Motor neuron (in vitro differentiated cells): ENCODE results near the gene SOX10. TPM values are rescaled to one million over a fixed set of nuclear protein-coding genes. Genes with fewer than 3 reads are reported as not detected.
"Not testable (repeated sequence)": the region's sequence is repeated elsewhere in the genome, so short reads cannot be mapped to it uniquely, and the experiment has no call there.

ENCODE experiments used
- ATAC-seq, 8 experiments: fragments of 200-7000 bp; cut with Tn5 transposase; replicated peaks in 6 of 8; 2 replicates each; pipeline ENCODE4 v1.8.0; 2021; ENCODE audit warnings: mild to moderate bottlenecking in 8 of 8, moderate library complexity in 8 of 8
- H3K27ac ChIP-seq, 2 donors: fragments of 250-450 bp; sonication (Bioruptor Pico); 2 replicates each; pipeline ENCODE4 v1.9.0; 2021; ENCODE audit warnings: antibody characterized with exemption in 2 of 2, mild to moderate bottlenecking in 2 of 2, moderate library complexity in 1 of 2
- H3K4me1 ChIP-seq, 2 donors: fragments of 250-450 bp; sonication (Bioruptor Pico); replicated peaks in 1 of 2; 2 replicates each; pipeline ENCODE4 v1.6.1; 2021; ENCODE audit warnings: antibody characterized with exemption in 2 of 2, mild to moderate bottlenecking in 2 of 2, moderate library complexity in 1 of 2
- H3K4me3 ChIP-seq, 5 donors: fragments of 250-450 bp; sonication (Bioruptor Pico); 2 replicates each; pipeline ENCODE4 v1.9.0; 2021; ENCODE audit warnings: antibody characterized with exemption in 5 of 5, mild to moderate bottlenecking in 5 of 5, moderate library complexity in 4 of 5
- WGBS, 10 experiments: fragments of 450-650 bp; shearing (Covaris generic); methylation state at CpG; one replicate each; pipeline ENCODE4 v1.0.0; 2022; 5-methylcytosine and 5-hydroxymethylcytosine counted together
- in situ Hi-C, 9 experiments: fragments of 400-800 bp; cut with MboI; loops; one replicate each; pipeline ENCODE4 v1.15.0; 2021; ENCODE audit warnings: low sequenced_read_pairs in 9 of 9, low pct_unique_long_range_greater_than_20kb in 2 of 9; ENCODE audit not compliant: unreplicated experiment in 9 of 9
- total RNA-seq, 8 experiments: library from RNA; unstranded; fragments of 300-600 nt; gene quantifications; 2 replicates each; pipeline versions ENCODE4 v1.2.3 to v1.2.4, GENCODE V29; 2022

Gene SOX10
- total RNA-seq, 8 experiments from 2014 or later, result 0.20 to 1.3 (median 0.42) TPM

- Histone ChIP-seq H3K27ac (no peak overlapping the region), H3K4me1 (no peaks in the 10 kb centered on the region), H3K4me3 (no peak overlapping the region)
- WGBS, 10 experiments, result 60 to 94% (median 79%) methylated on average over 1 to 8 of the region's 14 CpGs; no CpG with 5 or more reads in 4 of the 10 experiments
- peak in 2 of 8 experiments; percentile 9 to 48 for ATAC-seq
- in situ Hi-C loops, result no loop called here
These were observed 5.0 kb upstream of the SOX10 start for GRCh38 chr22:37989146-37990045.

- Histone ChIP-seq H3K4me1 (no peaks in the 10 kb centered on the region), H3K4me3 (no peak overlapping the region), H3K27ac (no peak overlapping the region)
- in situ Hi-C loops, result no loop called here
- WGBS, 10 experiments, result 60% methylated on average over 1 of the region's 7 CpGs; no CpG with 5 or more reads in 9 of the 10 experiments
- peak in 2 of 8 experiments; percentile 11 to 20 for ATAC-seq
These were observed 2.0 kb upstream of the SOX10 start for GRCh38 chr22:37986371-37986770.

DNA sequence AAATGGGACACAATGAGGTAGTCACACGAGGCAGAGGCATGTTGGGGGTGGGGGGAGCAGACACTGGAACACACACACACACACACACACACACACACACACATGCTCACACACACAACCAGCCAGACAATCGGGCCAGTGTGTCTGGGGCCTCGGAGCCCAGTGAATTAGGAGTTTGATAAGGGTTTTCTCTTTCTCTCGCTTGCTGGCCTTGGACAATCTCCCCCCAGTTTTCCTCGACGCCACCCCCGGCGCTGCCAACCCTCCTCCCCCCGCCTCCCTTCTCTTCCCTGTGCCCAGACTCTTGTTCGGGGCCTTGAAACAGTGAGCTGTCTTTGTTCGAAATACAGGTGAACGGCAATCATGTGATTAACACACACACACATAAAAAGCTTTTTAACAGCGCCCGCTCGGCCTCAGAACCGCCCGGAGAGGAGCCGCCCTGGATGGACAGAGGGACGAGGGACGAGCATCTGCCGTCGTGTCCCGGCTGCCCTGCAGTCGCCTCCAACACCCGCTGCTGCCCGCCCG is 1.5 kb upstream of the SOX10 start:
- no peak overlapping the region for H3K27ac ChIP-seq
- WGBS, 10 experiments, result 100% methylated on average over 2 of the region's 27 CpGs; no CpG with 5 or more reads in 9 of the 10 experiments
- ATAC-seq, result peak in 2 of 8 experiments; percentile 5 to 18
- in situ Hi-C loops, result no loop called here
- H3K4me3 ChIP-seq, result no peak overlapping the region
- no peaks in the 10 kb centered on the region for H3K4me1 ChIP-seq

DNA sequence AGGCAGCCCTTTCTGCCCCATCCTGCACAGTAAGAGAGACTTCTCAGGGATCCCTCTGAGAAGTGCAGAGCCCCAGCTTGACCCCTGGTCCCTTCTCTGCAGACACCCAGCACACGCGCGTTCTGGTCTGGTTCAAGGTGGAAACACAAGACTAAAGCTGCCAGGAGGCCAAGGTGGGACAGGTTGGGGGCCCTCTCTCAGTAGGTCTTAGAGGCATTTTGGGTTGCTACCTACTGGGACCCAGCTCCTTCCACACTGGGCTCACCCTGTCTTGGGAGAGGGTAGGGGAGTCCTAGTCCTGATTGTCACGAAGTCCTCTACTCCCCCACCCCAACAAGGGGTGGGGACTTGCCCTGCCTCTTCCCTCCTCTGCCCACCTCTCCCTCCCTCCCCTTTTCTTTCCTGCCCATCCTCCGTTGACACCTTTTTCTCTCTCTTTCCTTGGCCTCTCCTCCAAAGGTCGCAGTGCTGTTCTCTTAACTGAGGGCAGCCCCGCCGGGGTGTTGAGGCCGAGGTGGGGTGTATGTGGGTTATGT is 763 bp upstream of the SOX10 start:
- no peak for ATAC-seq
- 80 to 87% methylated on average over 1 to 3 of the region's 9 CpGs; no CpG with 5 or more reads in 8 of the 10 experiments for WGBS, 10 experiments
- in situ Hi-C loops, result no loop called here
- H3K4me3 ChIP-seq, result no peak overlapping the region
- no peak overlapping the region for H3K27ac ChIP-seq
- no peaks in the 10 kb centered on the region for H3K4me1 ChIP-seq

DNA sequence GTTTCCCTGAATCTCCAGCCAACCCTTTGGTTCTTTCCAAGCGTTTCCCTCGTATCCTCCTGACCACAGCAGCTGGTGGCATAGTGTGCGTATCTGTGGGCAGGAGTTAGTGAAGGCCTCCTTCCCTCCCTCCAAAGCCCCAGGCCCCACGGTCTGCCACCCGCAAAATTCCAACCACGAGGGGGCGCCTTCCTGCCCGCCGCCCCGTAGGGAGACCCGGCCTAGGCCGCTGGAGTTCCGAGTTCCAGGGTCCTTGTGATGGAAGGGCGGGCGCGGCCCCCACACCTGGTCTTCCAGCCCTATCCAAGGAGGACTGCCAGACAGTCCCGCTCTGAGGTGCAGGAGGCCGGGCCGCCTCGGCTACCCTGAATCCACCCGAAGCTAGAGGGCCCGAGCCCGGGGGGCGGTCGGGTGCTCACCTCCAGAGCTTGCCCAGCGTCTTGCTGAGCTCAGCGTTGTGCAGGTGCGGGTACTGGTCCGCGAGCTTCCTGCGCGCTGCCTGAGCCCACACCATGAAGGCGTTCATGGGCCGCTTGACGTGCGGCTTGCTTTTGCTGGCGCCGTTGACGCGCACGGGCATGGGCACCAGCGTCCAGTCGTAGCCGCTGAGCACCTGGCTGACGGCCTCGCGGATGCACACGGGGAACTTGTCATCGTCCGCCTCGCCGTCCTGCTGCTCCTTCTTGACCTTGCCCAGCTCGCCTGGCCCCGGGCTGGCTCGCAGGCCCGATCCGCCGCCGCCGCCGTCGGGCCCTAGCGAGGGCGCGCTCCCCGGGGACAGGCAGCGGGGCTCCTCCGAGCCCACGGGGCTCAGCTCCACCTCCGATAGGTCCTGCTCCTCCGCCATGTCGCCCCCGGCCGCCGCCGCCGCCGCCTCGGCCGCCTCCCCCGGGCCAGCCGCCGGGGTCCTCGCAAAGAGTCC is 1.2 kb downstream of the SOX10 start:
- Histone ChIP-seq H3K27ac (no peak overlapping the region), H3K4me1 (no peaks in the 10 kb centered on the region), H3K4me3 (no peak overlapping the region)
- no peak for ATAC-seq
- in situ Hi-C loops, result no loop called here
- WGBS, 10 experiments, result 46 to 100% (median 60%) methylated on average over 2 to 20 of the region's 84 CpGs; no CpG with 5 or more reads in 3 of the 10 experiments

DNA sequence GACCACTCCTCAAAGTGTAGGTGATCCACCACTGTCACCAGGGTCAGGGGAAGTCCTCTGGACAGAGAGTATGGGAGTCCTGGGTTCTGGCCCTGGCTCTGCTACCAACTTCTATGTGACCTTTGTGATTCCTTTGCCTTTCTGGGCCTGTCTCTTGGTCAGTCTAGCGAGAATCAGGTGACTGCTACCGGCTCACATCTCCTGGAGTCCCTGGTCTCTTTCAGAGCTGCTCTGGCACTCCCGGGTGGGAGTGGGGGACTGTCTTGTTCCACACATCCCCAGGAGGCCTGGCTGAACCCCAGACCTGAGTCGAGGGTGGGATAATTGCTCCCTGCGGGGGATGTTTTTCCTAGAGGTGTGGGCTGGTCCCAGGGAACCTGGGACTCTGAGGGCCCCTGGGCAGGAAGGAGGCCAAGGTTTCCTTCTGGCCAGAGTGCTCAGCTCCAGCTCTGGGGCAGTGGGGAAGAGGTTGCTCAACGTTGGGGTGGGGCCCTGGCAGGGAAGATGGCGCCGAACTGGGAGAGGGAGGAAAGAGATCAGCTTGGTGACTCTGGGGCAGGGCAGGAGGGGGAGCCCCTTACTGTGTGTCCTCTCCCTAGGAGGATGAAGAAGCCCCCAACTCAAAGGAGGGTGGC is 2.1 kb downstream of the SOX10 start:
- 92 to 93% methylated on average over 2 of the region's 8 CpGs; no CpG with 5 or more reads in 8 of the 10 experiments for WGBS, 10 experiments
- peak in 1 of 8 experiments; percentile 29 for ATAC-seq
- Histone ChIP-seq H3K27ac (no peak overlapping the region), H3K4me1 (no peaks in the 10 kb centered on the region), H3K4me3 (no peak overlapping the region)
- in situ Hi-C loops, result no loop called here

DNA sequence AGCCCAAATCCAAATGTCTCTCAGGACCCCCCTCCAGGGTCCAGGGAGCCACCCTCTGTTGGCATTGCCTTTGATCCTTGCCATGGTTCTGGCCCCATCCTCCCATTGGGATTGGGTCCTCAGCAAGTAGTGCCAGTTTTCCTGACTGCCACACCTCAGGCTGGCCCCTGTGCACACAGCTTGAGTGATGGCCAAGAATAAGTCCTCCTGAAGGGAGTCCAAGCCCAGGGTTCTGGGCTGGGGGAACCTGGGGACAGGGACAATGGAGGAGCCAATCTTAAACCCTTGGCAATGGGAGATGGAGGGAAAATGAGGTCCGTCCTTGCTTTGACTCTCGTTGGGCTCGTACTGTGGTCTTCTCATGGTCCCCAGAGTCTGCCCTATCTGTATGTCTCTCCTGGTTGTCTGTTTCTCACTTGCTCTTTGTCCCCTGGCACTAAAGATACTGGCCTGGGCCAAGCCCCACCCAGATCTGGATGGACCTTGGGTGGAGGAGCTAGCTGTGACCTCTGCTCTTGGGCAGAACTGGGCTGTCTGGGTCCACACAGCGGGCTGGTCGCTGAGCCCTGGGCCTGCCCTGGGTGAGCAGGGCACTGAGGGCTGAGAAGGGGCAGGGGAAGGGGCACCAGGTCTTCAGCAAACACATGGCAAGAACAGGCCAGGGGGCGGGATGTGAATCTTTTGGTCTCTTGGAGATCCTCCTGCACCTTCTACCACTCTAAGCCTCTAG is 2.9 kb downstream of the SOX10 start:
- 90 to 100% (median 96%) methylated on average over 2 to 5 of the region's 6 CpGs; no CpG with 5 or more reads in 6 of the 10 experiments for WGBS, 10 experiments
- in situ Hi-C loops, result no loop called here
- H3K4me1 ChIP-seq, result no peaks in the 10 kb centered on the region
- H3K4me3 ChIP-seq, result no peak overlapping the region
- no peak overlapping the region for H3K27ac ChIP-seq
- ATAC-seq, result no peak

DNA sequence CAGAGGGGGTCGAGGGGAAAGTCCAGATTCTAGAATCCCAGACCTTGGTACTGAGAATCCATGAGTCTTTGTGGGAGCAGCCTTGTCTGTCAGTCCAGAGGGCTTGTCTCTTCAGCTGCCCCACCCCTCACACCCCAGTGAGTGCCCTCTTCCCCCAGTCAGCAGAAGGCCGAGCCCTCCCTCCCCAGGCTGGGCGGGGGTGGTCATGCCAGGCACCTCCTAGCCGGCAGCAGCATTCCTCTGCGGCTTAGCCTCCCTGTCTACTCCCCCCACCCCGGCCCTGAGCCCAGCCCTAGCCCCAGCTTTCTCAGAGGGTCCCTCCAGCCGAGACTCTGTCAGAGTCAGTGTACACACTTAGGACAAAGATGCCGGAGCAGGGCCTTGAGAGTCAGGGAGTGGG is 4.6 kb downstream of the SOX10 start:
- H3K4me3 ChIP-seq, result no peak overlapping the region
- no peaks in the 10 kb centered on the region for H3K4me1 ChIP-seq
- WGBS, 10 experiments, result no CpG with 5 or more reads among the region's 8 CpGs
- H3K27ac ChIP-seq, result no peak overlapping the region
- in situ Hi-C loops, result no loop called here
- peak in 2 of 8 experiments; percentile 40 to 57 for ATAC-seq

GRCh38 chr22:37976547-37976946 is 7.8 kb downstream of the SOX10 start:
- H3K4me1 ChIP-seq, result no peaks in the 10 kb centered on the region
- no peak for ATAC-seq
- no peak overlapping the region for H3K4me3 ChIP-seq
- WGBS, 10 experiments, result 60 to 100% (median 92%) methylated on average over 1 to 4 of the region's 4 CpGs; no CpG with 5 or more reads in 5 of the 10 experiments
- H3K27ac ChIP-seq, result no peak overlapping the region
- in situ Hi-C loops, result no loop called here

GRCh38 chr22:37976022-37976421 is 8.3 kb downstream of the SOX10 start:
- H3K27ac ChIP-seq, in situ Hi-C loops, H3K4me1 ChIP-seq, ATAC-seq, H3K4me3 ChIP-seq: not testable (repeated sequence)
- WGBS, 10 experiments, result 33 to 100% (median 100%) methylated on average over 1 to 3 of the region's 8 CpGs; no CpG with 5 or more reads in 5 of the 10 experiments

- H3K4me1 ChIP-seq, result no peaks in the 10 kb centered on the region
- H3K27ac ChIP-seq, result no peak overlapping the region
- in situ Hi-C loops, result no loop called here
- H3K4me3 ChIP-seq, result no peak overlapping the region
- WGBS, 10 experiments, result 80 to 100% (median 100%) methylated on average over 1 of the region's 2 CpGs; no CpG with 5 or more reads in 5 of the 10 experiments
- peak in 3 of 8 experiments; percentile 36 to 76 (median 52) for ATAC-seq
These were observed 9.2 kb downstream of the SOX10 start for GRCh38 chr22:37975153-37975552.
